Lung (tissue), 12 donors: Measurements from ENCODE around the gene ATP1B3. TPM values are rescaled to one million over a fixed set of nuclear protein-coding genes. Genes with fewer than 3 reads are reported as not detected.

Source experiments
- ATAC-seq: fragments of 200-7000 bp; cut with Tn5 transposase; one replicate; pipeline ENCODE4 v1.9.1; 2020; ENCODE audit warnings: moderate number of reproducible peaks; ENCODE audit not compliant: insufficient read depth, low FRiP score
- DNase-seq, 3 donors: peaks; one replicate each; pipeline ENCODE4 v3.0.0-alpha.2; 2013 to 2017
- H3K27ac ChIP-seq, 2 donors: one replicate each; pipeline ENCODE4 v1.5.1; 2013; ENCODE audit warnings: mild to moderate bottlenecking in 2 of 2, moderate library complexity in 2 of 2, control low read depth in 1 of 2, inconsistent platforms in 1 of 2, low read depth in 1 of 2, low read length in 1 of 2
- H3K27me3 ChIP-seq, 3 donors: one replicate each; pipeline ENCODE4 v1.5.1; 2013; ENCODE audit warnings: low read length in 2 of 3; ENCODE audit not compliant: control insufficient read depth in 3 of 3, insufficient read depth in 3 of 3
- H3K36me3 ChIP-seq, 4 donors: one replicate each; pipeline ENCODE4 v1.5.1; 2013; ENCODE audit warnings: low read length in 4 of 4, mild to moderate bottlenecking in 1 of 4, moderate library complexity in 1 of 4; ENCODE audit not compliant: control insufficient read depth in 4 of 4, insufficient read depth in 4 of 4
- H3K4me1 ChIP-seq, 5 donors: one replicate each; pipeline ENCODE4 v1.5.1; 2013; ENCODE audit warnings: low read length in 5 of 5, mild to moderate bottlenecking in 2 of 5, moderate library complexity in 1 of 5; ENCODE audit not compliant: control insufficient read depth in 5 of 5, insufficient read depth in 5 of 5
- H3K4me3 ChIP-seq: one replicate; pipeline ENCODE4 v1.5.1; 2013; ENCODE audit warnings: mild to moderate bottlenecking, control low read depth, moderate library complexity
- H3K9ac ChIP-seq, 2 donors: one replicate each; pipeline ENCODE4 v1.5.1; 2013; ENCODE audit warnings: low read length in 2 of 2, control low read depth in 1 of 2; ENCODE audit not compliant: insufficient read depth in 1 of 2
- H3K9me3 ChIP-seq, 4 donors: one replicate each; pipeline ENCODE4 v1.5.1; 2013; ENCODE audit warnings: low read length in 3 of 4, mild to moderate bottlenecking in 1 of 4, moderate library complexity in 1 of 4; ENCODE audit not compliant: control insufficient read depth in 4 of 4, insufficient read depth in 3 of 4
- WGBS, 2 donors: extraction: QIAGEN DNeasy Blood & Tissue Kit; methylation state at CpG; one replicate each; pipeline ENCODE4 v1.1.7; 2013; 5-methylcytosine and 5-hydroxymethylcytosine counted together
- polyA plus RNA-seq, 2 donors: library from polyadenylated mRNA; stranded (reverse); fragments of 200-250 nt; gene quantifications; one replicate each; pipeline ENCODE4 v1.2.1, GENCODE V29; 2013
- total RNA-seq, 2 donors: library from RNA; depleted of rRNA in 1 of 2; stranded (reverse); fragments of >200 nt in 1 of 2; gene quantifications; one replicate each; pipeline ENCODE4 v1.2.1, GENCODE V29; 2014 to 2021
- TF ChIP-seq, protein P1 (sequence below): IDR thresholded peaks from 2 replicates; pipeline ENCODE4 v1.5.1; 2012; ENCODE audit warnings: mild to moderate bottlenecking; ENCODE audit errors: control extremely low read depth, extremely low read depth
- donor health status: control.
- donor health status: control.
- donor health status: Bipolar disorder and iron deficiency.
- donor health status: healthy.
- donor health status: DM: yes; HTN: yes; CAD: no.

ATP1B3 gene
- total and polyA plus RNA-seq, 4 donors = 33.4 to 160 (median 128) TPM

DNA sequence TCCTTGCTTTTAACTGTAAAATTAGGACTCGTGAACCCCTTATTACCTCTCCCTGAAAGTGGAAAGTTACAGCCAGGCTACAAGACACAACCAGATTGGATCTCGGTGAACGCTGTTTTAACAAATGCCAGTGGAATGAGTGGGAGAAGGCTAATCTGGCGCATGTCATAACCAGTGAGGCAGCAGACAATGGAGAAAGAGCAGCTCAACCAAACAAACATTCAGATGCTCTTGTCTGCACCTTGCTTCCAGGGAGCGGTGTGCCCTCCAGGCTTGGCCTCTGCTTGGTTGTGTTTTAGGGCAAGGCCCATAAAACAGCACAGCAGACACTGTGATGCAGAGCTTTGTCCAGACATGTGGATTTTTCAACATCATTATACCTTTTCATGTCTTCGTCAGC lies 45.9 kb upstream of the ATP1B3 start:
- H3K4me3 ChIP-seq = no peak overlapping the region
- H3K9me3 ChIP-seq = no peaks in the 10 kb centered on the region
- ATAC-seq (no peak), DNase-seq (no peak)
- no peaks in the 10 kb centered on the region for H3K27me3 ChIP-seq
- no peak overlapping the region for H3K9ac ChIP-seq
- H3K27ac ChIP-seq = no peak overlapping the region
- WGBS, 2 donors = 94 to 95% methylated on average over 6 of the region's 6 CpGs
- TF ChIP-seq, protein P1, sequence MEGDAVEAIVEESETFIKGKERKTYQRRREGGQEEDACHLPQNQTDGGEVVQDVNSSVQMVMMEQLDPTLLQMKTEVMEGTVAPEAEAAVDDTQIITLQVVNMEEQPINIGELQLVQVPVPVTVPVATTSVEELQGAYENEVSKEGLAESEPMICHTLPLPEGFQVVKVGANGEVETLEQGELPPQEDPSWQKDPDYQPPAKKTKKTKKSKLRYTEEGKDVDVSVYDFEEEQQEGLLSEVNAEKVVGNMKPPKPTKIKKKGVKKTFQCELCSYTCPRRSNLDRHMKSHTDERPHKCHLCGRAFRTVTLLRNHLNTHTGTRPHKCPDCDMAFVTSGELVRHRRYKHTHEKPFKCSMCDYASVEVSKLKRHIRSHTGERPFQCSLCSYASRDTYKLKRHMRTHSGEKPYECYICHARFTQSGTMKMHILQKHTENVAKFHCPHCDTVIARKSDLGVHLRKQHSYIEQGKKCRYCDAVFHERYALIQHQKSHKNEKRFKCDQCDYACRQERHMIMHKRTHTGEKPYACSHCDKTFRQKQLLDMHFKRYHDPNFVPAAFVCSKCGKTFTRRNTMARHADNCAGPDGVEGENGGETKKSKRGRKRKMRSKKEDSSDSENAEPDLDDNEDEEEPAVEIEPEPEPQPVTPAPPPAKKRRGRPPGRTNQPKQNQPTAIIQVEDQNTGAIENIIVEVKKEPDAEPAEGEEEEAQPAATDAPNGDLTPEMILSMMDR = no peak
- H3K36me3 ChIP-seq = no peaks in the 10 kb centered on the region
- H3K4me1 ChIP-seq = peaks cover 0 to 3% (median 0%) of the 10 kb centered on the region in 5 donors

GRCh38 chr3:141834292-141834691 lies 42.2 kb upstream of the ATP1B3 start:
- no peaks in the 10 kb centered on the region for H3K27me3 ChIP-seq
- TF ChIP-seq, protein P1 = no peak
- H3K4me3 ChIP-seq = no peak overlapping the region
- H3K4me1 ChIP-seq = no peaks in the 10 kb centered on the region
- H3K9me3 ChIP-seq = no peaks in the 10 kb centered on the region
- H3K27ac ChIP-seq = no peak overlapping the region
- ATAC-seq = no peak
- 98% methylated on average over 3 of the region's 3 CpGs for WGBS, 2 donors
- no peaks in the 10 kb centered on the region for H3K36me3 ChIP-seq
- no peak for DNase-seq
- no peak overlapping the region for H3K9ac ChIP-seq

DNA sequence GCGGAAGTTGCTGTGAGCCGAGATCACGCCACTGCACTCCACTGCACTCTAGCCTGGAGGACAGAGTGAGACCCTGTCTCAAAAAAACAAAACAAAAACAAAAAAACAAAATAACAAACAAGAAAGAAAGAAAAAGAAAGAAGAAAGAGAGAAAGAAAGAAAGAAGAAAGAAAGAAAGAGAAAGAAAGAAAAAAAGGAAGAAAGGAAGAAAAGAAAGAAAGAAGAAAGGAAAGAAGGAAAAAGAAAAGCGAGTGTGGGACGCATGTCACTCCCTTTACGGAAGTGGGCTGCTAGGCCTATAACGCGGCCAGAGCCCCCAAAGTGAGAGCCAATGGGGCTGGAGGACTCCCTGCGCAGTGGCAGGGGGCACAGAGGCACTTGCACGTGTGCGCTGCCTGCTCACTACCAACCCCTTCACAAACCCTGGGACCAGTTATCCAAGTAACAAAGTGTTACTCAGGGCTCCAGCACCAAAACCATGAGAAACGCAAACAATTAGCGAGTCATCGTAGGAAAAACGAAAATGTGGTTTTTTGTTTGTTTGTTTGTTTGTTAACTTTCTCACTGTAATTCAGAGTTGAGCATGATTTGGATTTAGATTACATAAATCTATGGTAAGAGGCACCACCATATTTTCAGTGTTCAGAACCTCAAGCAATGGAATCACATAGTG lies 40.8 kb upstream of the ATP1B3 start:
- Histone ChIP-seq H3K4me1 (no peaks in the 10 kb centered on the region), H3K9me3 (no peaks in the 10 kb centered on the region), H3K27me3 (no peaks in the 10 kb centered on the region), H3K27ac (no peak overlapping the region), H3K9ac (no peak overlapping the region), H3K36me3 (no peaks in the 10 kb centered on the region), H3K4me3 (no peak overlapping the region)
- ATAC-seq (no peak), DNase-seq (no peak)
- 96 to 97% methylated on average over 15 of the region's 15 CpGs for WGBS, 2 donors
- TF ChIP-seq, protein P1 = no peak

GRCh38 chr3:141839389-141839788 lies 37.1 kb upstream of the ATP1B3 start:
- Histone ChIP-seq H3K27ac (peak overlapping the region in 1 of 2 donors; percentile 6), H3K4me3 (no peak overlapping the region), H3K36me3 (no peaks in the 10 kb centered on the region), H3K9ac (no peak overlapping the region), H3K4me1 (peaks cover 0 to 3% (median 0%) of the 10 kb centered on the region in 5 donors), H3K9me3 (no peaks in the 10 kb centered on the region), H3K27me3 (no peaks in the 10 kb centered on the region)
- ATAC-seq (no peak), DNase-seq (no peak)
- TF ChIP-seq, protein P1 = no peak
